GM21367 (cell line): Measurements from ENCODE around the gene ALAS1.
A peak's percentile ranks its signal among the peaks of the same experiment; 100 is the strongest.

Experiments
- ATAC-seq: cut with Tn5 transposase; IDR thresholded peaks from one replicate; pipeline ENCODE4 v1.9.1; 2021; ENCODE audit not compliant: unreplicated experiment

The ALAS1 gene

GRCh38 chr3:52248816-52249547 is 51.0 kb downstream of the ALAS1 start:
- no peak for ATAC-seq

GRCh38 chr3:52249683-52250082 is 51.7 kb downstream of the ALAS1 start:
- no peak for ATAC-seq

GRCh38 chr3:52250122-52250521 is 52.2 kb downstream of the ALAS1 start:
- no peak for ATAC-seq

GRCh38 chr3:52253314-52254304 is 55.6 kb downstream of the ALAS1 start:
- ATAC-seq, result peak; percentile 76

GRCh38 chr3:52254608-52255007 is 56.6 kb downstream of the ALAS1 start:
- ATAC-seq, result no peak

- ATAC-seq, result no peak
Observed at GRCh38 chr3:52256159-52256558, 58.2 kb downstream of the ALAS1 start.

GRCh38 chr3:52256622-52257021 is 58.7 kb downstream of the ALAS1 start:
- no peak for ATAC-seq

GRCh38 chr3:52257911-52258310 is 60.0 kb downstream of the ALAS1 start:
- no peak for ATAC-seq

- no peak for ATAC-seq
Observed at GRCh38 chr3:52259035-52259434, 61.1 kb downstream of the ALAS1 start.

- no peak for ATAC-seq
Observed at GRCh38 chr3:52259448-52259847, 61.5 kb downstream of the ALAS1 start.

- no peak for ATAC-seq
Observed at GRCh38 chr3:52262447-52262846, 64.5 kb downstream of the ALAS1 start.
